ENCODE data around the gene SERPINA4.
"Not testable (repeated sequence)": the region's sequence is repeated elsewhere in the genome, so short reads cannot be mapped to it uniquely, and the experiment has no call there.

SERPINA4 gene

GRCh38 chr14:94598506-94598815, 37.2 kb downstream of the SERPINA4 start:
- Histone ChIP-seq H3K4me1 (ENCODE audit: insufficient read depth, low read length) (peaks cover 5% of the 10 kb centered on the region; the same call in 1 of the 2 replicates), H3K9ac (ENCODE audit: low read depth, low read length) (no peak overlapping the region), H3K27me3 (ENCODE audit: insufficient read depth, low read length) (no peaks in the 10 kb centered on the region), H3K9me3 (ENCODE audit: insufficient read depth, low read depth, low read length) (no peaks in the 10 kb centered on the region), H3K36me3 (ENCODE audit: insufficient read depth, low read depth, low read length) (no peaks in the 10 kb centered on the region), H3K4me3 (ENCODE audit: low read length) (no peak overlapping the region), H3K27ac (ENCODE audit: low read length) (no peak overlapping the region)

GRCh38 chr14:94598816-94599655, 37.8 kb downstream of the SERPINA4 start:
- H3K36me3 ChIP-seq (ENCODE audit: insufficient read depth, low read depth, low read length) = no peaks in the 10 kb centered on the region
- no peak overlapping the region for H3K4me3 ChIP-seq (ENCODE audit: low read length)
- H3K27me3 ChIP-seq (ENCODE audit: insufficient read depth, low read length) = no peaks in the 10 kb centered on the region
- H3K9ac ChIP-seq (ENCODE audit: low read depth, low read length) = no peak overlapping the region
- no peak overlapping the region for H3K27ac ChIP-seq (ENCODE audit: low read length)
- H3K4me1 ChIP-seq (ENCODE audit: insufficient read depth, low read length) = peaks cover 5% of the 10 kb centered on the region; the same call in 1 of the 2 replicates
- H3K9me3 ChIP-seq (ENCODE audit: insufficient read depth, low read depth, low read length) = no peaks in the 10 kb centered on the region

- Histone ChIP-seq H3K27me3 (ENCODE audit: insufficient read depth, low read length) (no peaks in the 10 kb centered on the region), H3K9me3 (ENCODE audit: insufficient read depth, low read depth, low read length) (no peaks in the 10 kb centered on the region), H3K4me1 (ENCODE audit: insufficient read depth, low read length) (peaks cover 5% of the 10 kb centered on the region; the same call in 1 of the 2 replicates), H3K36me3 (ENCODE audit: insufficient read depth, low read depth, low read length) (no peaks in the 10 kb centered on the region), H3K9ac (ENCODE audit: low read depth, low read length) (no peak overlapping the region), H3K4me3 (ENCODE audit: low read length) (no peak overlapping the region), H3K27ac (ENCODE audit: low read length) (no peak overlapping the region)
Observed at GRCh38 chr14:94599656-94600004, 38.4 kb downstream of the SERPINA4 start.

- Histone ChIP-seq H3K4me3 (ENCODE audit: low read length) (no peak overlapping the region), H3K9me3 (ENCODE audit: insufficient read depth, low read depth, low read length) (no peaks in the 10 kb centered on the region), H3K27me3 (ENCODE audit: insufficient read depth, low read length) (no peaks in the 10 kb centered on the region), H3K9ac (ENCODE audit: low read depth, low read length) (no peak overlapping the region), H3K4me1 (ENCODE audit: insufficient read depth, low read length) (peaks cover 5% of the 10 kb centered on the region; the same call in 1 of the 2 replicates), H3K36me3 (ENCODE audit: insufficient read depth, low read depth, low read length) (no peaks in the 10 kb centered on the region), H3K27ac (ENCODE audit: low read length) (no peak overlapping the region)
Observed at GRCh38 chr14:94600148-94600545, 38.9 kb downstream of the SERPINA4 start.

DNA sequence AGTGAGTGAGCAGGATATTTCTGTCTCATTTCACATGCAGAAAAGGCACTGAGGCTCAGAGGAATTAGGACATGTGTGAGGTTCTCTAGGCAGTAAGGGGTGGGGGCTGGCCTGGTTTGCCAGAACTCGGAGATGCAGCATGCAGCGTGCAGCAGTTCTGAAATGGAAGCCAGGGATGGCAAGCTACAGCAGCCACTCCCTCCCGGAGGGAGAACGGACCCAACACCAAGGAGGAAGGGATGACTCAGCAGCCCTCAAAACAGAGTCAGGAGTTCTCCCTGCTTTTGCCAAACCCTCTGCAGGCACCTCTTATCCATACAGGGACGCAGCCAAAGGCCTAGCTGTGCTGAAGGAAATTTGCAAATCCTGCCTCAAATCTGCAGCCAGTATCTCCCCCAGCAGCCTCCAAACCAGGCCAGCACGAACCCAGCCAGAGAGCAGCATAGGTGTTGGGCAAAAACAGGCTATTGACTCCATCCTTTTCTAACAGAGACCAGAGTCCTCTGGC, 40.7 kb downstream of the SERPINA4 start:
- H3K9ac ChIP-seq (ENCODE audit: low read depth, low read length) = no peak overlapping the region
- H3K4me1 ChIP-seq (ENCODE audit: insufficient read depth, low read length) = peaks cover 5% of the 10 kb centered on the region; the same call in 1 of the 2 replicates
- no peaks in the 10 kb centered on the region for H3K9me3 ChIP-seq (ENCODE audit: insufficient read depth, low read depth, low read length)
- H3K36me3 ChIP-seq (ENCODE audit: insufficient read depth, low read depth, low read length) = no peaks in the 10 kb centered on the region
- H3K27me3 ChIP-seq (ENCODE audit: insufficient read depth, low read length) = no peaks in the 10 kb centered on the region
- H3K27ac ChIP-seq (ENCODE audit: low read length) = no peak overlapping the region
- H3K4me3 ChIP-seq (ENCODE audit: low read length) = no peak overlapping the region

DNA sequence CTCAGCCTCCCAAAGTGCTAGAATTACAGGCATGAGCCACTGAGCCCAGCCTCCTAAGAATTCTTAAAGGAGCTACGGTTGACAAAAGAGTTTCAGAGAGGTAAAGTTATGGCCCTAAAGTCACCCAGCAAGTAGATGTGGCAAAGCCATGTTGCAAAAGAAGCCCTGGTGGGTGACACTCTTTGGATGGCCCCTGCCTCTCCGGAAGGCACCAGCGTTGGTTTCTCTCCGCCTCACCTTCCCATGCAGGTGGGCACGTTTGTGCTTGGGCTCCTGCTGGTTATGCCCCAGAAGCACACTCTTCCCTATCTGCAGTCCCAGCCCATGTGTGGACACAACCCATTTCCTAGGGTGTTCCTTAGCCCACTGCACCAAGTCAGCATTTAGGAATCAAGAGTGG, 41.5 kb downstream of the SERPINA4 start:
- H3K9me3 ChIP-seq (ENCODE audit: insufficient read depth, low read depth, low read length) = no peaks in the 10 kb centered on the region
- H3K4me1 ChIP-seq (ENCODE audit: insufficient read depth, low read length) = peaks cover 5% of the 10 kb centered on the region; the same call in 1 of the 2 replicates
- no peak overlapping the region for H3K4me3 ChIP-seq (ENCODE audit: low read length)
- no peaks in the 10 kb centered on the region for H3K36me3 ChIP-seq (ENCODE audit: insufficient read depth, low read depth, low read length)
- H3K27ac ChIP-seq (ENCODE audit: low read length) = no peak overlapping the region
- no peak overlapping the region for H3K9ac ChIP-seq (ENCODE audit: low read depth, low read length)
- no peaks in the 10 kb centered on the region for H3K27me3 ChIP-seq (ENCODE audit: insufficient read depth, low read length)

DNA sequence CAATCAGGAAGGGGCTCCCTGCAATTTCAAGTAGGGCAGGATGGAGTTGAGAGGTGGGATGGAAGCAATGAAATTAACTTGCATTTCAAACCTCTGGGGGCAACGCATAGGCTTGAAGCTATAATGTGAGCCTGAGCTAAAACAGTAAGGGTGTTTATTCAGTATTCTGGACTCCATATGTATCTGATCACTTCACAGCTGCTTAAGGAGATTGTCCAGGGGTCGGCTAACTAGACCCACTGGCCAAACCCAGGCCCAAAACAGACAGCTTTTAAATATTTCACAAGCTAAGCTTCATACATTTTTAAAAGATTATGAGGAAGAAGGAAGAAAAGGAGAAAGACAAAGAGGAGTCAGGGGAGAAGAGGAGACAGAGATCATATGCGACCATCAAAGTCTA, 44.1 kb downstream of the SERPINA4 start:
- H3K9ac ChIP-seq (ENCODE audit: low read depth, low read length) = no peak overlapping the region
- no peaks in the 10 kb centered on the region for H3K4me1 ChIP-seq (ENCODE audit: insufficient read depth, low read length)
- no peaks in the 10 kb centered on the region for H3K9me3 ChIP-seq (ENCODE audit: insufficient read depth, low read depth, low read length)
- H3K36me3 ChIP-seq (ENCODE audit: insufficient read depth, low read depth, low read length) = no peaks in the 10 kb centered on the region
- no peak overlapping the region for H3K27ac ChIP-seq (ENCODE audit: low read length)
- H3K4me3 ChIP-seq (ENCODE audit: low read length) = no peak overlapping the region
- no peaks in the 10 kb centered on the region for H3K27me3 ChIP-seq (ENCODE audit: insufficient read depth, low read length)

DNA sequence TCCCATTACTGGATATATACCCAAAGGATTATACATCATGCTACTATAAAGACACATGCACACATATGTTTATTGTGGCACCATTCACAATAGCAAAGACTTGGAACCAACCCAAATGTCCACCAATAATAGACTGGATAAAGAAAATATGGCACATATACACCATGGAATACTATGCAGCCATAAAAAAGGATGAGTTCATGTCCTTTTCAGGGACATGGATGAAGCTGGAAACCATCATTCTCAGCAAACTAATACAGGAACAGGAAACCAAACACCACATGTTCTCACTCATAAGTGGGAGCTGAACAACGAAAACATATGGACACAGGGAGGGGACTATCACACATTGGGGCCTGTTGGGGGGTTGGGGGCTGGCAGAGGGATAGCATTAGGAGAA, 47.7 kb downstream of the SERPINA4 start:
- H3K9me3 ChIP-seq (ENCODE audit: insufficient read depth, low read depth, low read length); H3K4me3 ChIP-seq (ENCODE audit: low read length); H3K27ac ChIP-seq (ENCODE audit: low read length); H3K4me1 ChIP-seq (ENCODE audit: insufficient read depth, low read length); H3K27me3 ChIP-seq (ENCODE audit: insufficient read depth, low read length); H3K36me3 ChIP-seq (ENCODE audit: insufficient read depth, low read depth, low read length); H3K9ac ChIP-seq (ENCODE audit: low read depth, low read length): not testable (repeated sequence)

- Histone ChIP-seq H3K27me3 (ENCODE audit: insufficient read depth, low read length) (no peaks in the 10 kb centered on the region), H3K4me3 (ENCODE audit: low read length) (no peak overlapping the region), H3K36me3 (ENCODE audit: insufficient read depth, low read depth, low read length) (no peaks in the 10 kb centered on the region), H3K27ac (ENCODE audit: low read length) (no peak overlapping the region), H3K9me3 (ENCODE audit: insufficient read depth, low read depth, low read length) (no peaks in the 10 kb centered on the region), H3K4me1 (ENCODE audit: insufficient read depth, low read length) (no peaks in the 10 kb centered on the region), H3K9ac (ENCODE audit: low read depth, low read length) (no peak overlapping the region)
Observed at GRCh38 chr14:94611179-94611578, 49.9 kb downstream of the SERPINA4 start.

- Histone ChIP-seq H3K36me3 (ENCODE audit: insufficient read depth, low read depth, low read length) (no peaks in the 10 kb centered on the region), H3K9me3 (ENCODE audit: insufficient read depth, low read depth, low read length) (peaks cover 4% of the 10 kb centered on the region; the same call in 1 of the 2 replicates), H3K27me3 (ENCODE audit: insufficient read depth, low read length) (no peaks in the 10 kb centered on the region), H3K9ac (ENCODE audit: low read depth, low read length) (no peak within 1 kb of the TSS), H3K4me3 (ENCODE audit: low read length) (no peak within 1 kb of the TSS), H3K27ac (ENCODE audit: low read length) (no peak within 1 kb of the TSS), H3K4me1 (ENCODE audit: insufficient read depth, low read length) (no peaks in the 10 kb centered on the region)
Observed at GRCh38 chr14:94612174-94612573, 50.9 kb downstream of the SERPINA4 start, which contains the start of gene SERPINA3. TSS of gene SERPINA3 (plus strand) at chr14:94612391. CDS start at chr14:94614442, 2,051 bp downstream.

DNA sequence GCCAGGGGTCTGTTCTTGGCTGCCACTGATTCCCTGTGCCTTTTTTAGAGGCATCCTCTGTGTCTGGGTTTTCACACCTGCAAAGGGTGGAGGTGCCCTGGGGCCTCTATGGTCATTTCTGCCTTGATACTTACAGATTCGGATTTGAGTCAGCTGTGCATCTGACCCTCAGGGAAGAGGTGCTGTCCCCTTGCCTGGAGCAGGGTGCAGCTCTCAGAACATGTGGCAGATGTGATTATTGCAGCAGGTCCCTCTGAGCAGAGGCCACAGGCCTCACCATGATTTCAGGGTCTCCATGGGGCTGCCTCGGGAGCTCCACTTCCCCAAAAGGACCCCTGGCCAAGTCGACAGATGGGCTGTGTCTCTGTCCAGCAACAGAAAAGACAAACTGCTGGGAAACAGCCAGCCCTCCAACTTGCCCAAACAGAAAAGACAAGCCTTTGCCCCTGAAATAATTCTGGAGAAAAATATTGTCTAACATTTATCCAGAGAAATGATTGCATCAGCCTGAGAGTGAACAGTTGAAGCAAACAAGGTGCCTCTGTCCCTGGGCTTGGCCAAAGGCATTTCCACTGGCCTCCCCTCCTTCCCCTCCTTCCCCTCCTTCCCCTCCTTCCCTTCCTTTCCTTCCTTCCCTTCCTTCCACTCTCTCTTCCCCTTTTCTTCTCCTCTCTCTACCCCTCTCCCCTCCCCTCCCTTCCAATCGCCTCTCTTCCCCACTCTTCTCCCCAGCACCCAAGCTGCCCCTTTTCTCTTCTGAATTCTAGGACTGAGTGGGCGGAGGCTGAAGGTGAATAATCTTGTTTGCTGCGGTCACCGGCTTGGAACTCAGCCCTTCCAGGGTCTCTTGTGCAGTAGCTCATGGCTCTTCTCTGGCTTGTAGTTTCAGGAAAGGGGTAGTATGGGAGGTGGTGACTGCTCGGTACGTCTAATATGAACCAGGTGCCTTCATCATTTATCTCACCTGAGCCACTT, 51.6 kb downstream of the SERPINA4 start:
- Histone ChIP-seq H3K36me3 (ENCODE audit: insufficient read depth, low read depth, low read length) (no peaks in the 10 kb centered on the region), H3K9ac (ENCODE audit: low read depth, low read length) (no peak overlapping the region), H3K4me3 (ENCODE audit: low read length) (no peak overlapping the region), H3K9me3 (ENCODE audit: insufficient read depth, low read depth, low read length) (peaks cover 11% of the 10 kb centered on the region; the same call in 1 of the 2 replicates), H3K27me3 (ENCODE audit: insufficient read depth, low read length) (no peaks in the 10 kb centered on the region), H3K27ac (ENCODE audit: low read length) (no peak overlapping the region), H3K4me1 (ENCODE audit: insufficient read depth, low read length) (no peaks in the 10 kb centered on the region)
